ENCODE results near the gene AFF2.
"Not testable (repeated sequence)": the region's sequence is repeated elsewhere in the genome, so short reads cannot be mapped to it uniquely, and the experiment has no call there.

AFF2 gene

DNA sequence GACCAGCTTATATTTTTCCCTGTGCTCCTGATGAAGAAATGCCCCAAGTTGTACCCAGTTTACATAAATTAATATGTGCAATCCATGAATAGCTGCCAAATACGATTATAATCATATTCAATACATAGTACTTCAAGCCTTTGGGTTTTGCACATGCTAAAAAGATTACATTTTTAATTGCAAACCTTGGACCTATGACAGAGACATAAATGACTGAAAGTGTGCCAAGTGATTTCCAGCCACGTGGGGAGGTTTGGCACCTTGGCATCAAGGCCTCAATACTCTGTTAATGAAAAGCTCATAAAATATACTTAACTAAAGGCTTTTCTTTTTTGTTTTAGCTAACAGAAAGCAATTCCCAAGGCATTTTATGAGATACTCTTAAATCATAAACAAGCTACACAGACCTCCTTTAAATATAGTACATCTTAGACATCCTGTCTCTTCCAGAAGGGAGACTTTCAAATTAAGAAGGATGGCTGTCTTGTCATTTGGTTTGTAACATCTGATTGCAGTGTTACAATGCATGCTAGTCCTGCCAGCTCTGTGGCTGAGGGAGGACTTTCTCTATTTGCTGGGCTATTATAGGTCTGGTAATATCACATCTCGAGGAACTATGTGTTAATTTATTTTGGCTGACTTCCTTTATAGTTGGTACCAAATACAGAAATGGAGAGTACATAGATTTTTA, 404.1 kb downstream of the AFF2 start:
- DNase-seq (ENCODE audit: low read depth): no peak
- Histone ChIP-seq H3K9me3 (ENCODE audit: control insufficient read depth, low read length) (no peaks in the 10 kb centered on the region), H3K4me3 (ENCODE audit: low read length) (no peak overlapping the region), H3K36me3 (ENCODE audit: control insufficient read depth, insufficient read depth, low read length, severe bottlenecking) (no peaks in the 10 kb centered on the region), H3K4me1 (ENCODE audit: control insufficient read depth, insufficient read depth, low read length) (no peaks in the 10 kb centered on the region), H3K27me3 (replicated peaks; ENCODE audit: control insufficient read depth, insufficient read depth, low read length) (no peaks in the 10 kb centered on the region), H3K9ac (ENCODE audit: low read length) (no peak overlapping the region)

GRCh38 chrX:148905400-148905799, 405.0 kb downstream of the AFF2 start:
- Histone ChIP-seq H3K4me1 (ENCODE audit: control insufficient read depth, insufficient read depth, low read length) (no peaks in the 10 kb centered on the region), H3K27me3 (replicated peaks; ENCODE audit: control insufficient read depth, insufficient read depth, low read length) (no peaks in the 10 kb centered on the region), H3K9me3 (ENCODE audit: control insufficient read depth, low read length) (no peaks in the 10 kb centered on the region), H3K9ac (ENCODE audit: low read length) (no peak overlapping the region), H3K36me3 (ENCODE audit: control insufficient read depth, insufficient read depth, low read length, severe bottlenecking) (no peaks in the 10 kb centered on the region), H3K4me3 (ENCODE audit: low read length) (no peak overlapping the region)
- DNase-seq (ENCODE audit: low read depth): no peak

DNA sequence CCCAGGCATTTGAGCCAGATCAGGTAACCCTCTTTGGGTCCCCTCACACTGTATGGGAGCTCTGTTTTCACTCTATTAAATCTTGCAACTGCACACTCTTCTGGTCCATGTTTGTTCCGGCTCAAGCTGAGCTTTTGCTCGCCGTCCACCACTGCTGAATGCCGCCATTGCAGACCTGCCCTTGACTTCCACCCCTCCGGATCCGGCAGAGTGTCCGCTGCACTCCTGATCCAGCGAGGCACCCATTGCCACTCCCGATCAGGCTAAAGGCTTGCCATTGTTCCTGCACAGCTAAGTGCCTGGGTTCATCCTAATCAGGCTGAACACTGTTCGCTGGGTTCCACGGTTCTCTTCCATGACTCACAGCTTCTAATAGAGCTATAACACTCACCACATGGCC, 406.2 kb downstream of the AFF2 start:
- not testable (repeated sequence) for H3K36me3 ChIP-seq (ENCODE audit: control insufficient read depth, insufficient read depth, low read length, severe bottlenecking); H3K4me3 ChIP-seq (ENCODE audit: low read length); H3K4me1 ChIP-seq (ENCODE audit: control insufficient read depth, insufficient read depth, low read length); H3K9me3 ChIP-seq (ENCODE audit: control insufficient read depth, low read length); DNase-seq (ENCODE audit: low read depth); H3K9ac ChIP-seq (ENCODE audit: low read length); H3K27me3 ChIP-seq (replicated peaks; ENCODE audit: control insufficient read depth, insufficient read depth, low read length)

- Histone ChIP-seq H3K9me3 (ENCODE audit: control insufficient read depth, low read length) (no peaks in the 10 kb centered on the region), H3K9ac (ENCODE audit: low read length) (no peak overlapping the region), H3K4me1 (ENCODE audit: control insufficient read depth, insufficient read depth, low read length) (no peaks in the 10 kb centered on the region), H3K4me3 (ENCODE audit: low read length) (no peak overlapping the region), H3K36me3 (ENCODE audit: control insufficient read depth, insufficient read depth, low read length, severe bottlenecking) (no peaks in the 10 kb centered on the region), H3K27me3 (replicated peaks; ENCODE audit: control insufficient read depth, insufficient read depth, low read length) (peaks cover 3% of the 10 kb centered on the region)
- DNase-seq (ENCODE audit: low read depth): no peak
These were observed 409.3 kb downstream of the AFF2 start for GRCh38 chrX:148909758-148910157.

- peaks cover 3% of the 10 kb centered on the region for H3K27me3 ChIP-seq (replicated peaks; ENCODE audit: control insufficient read depth, insufficient read depth, low read length)
- DNase-seq (ENCODE audit: low read depth): no peak
- H3K4me3 ChIP-seq (ENCODE audit: low read length): no peak overlapping the region
- H3K36me3 ChIP-seq (ENCODE audit: control insufficient read depth, insufficient read depth, low read length, severe bottlenecking): no peaks in the 10 kb centered on the region
- no peaks in the 10 kb centered on the region for H3K9me3 ChIP-seq (ENCODE audit: control insufficient read depth, low read length)
- no peak overlapping the region for H3K9ac ChIP-seq (ENCODE audit: low read length)
- no peaks in the 10 kb centered on the region for H3K4me1 ChIP-seq (ENCODE audit: control insufficient read depth, insufficient read depth, low read length)
These were observed 413.6 kb downstream of the AFF2 start for GRCh38 chrX:148913971-148914370.

GRCh38 chrX:148914783-148915182, 414.4 kb downstream of the AFF2 start:
- Histone ChIP-seq H3K27me3 (replicated peaks; ENCODE audit: control insufficient read depth, insufficient read depth, low read length) (peaks cover 3% of the 10 kb centered on the region), H3K4me3 (ENCODE audit: low read length) (no peak overlapping the region), H3K4me1 (ENCODE audit: control insufficient read depth, insufficient read depth, low read length) (no peaks in the 10 kb centered on the region), H3K9me3 (ENCODE audit: control insufficient read depth, low read length) (no peaks in the 10 kb centered on the region), H3K9ac (ENCODE audit: low read length) (no peak overlapping the region), H3K36me3 (ENCODE audit: control insufficient read depth, insufficient read depth, low read length, severe bottlenecking) (no peaks in the 10 kb centered on the region)
- DNase-seq (ENCODE audit: low read depth): no peak

DNA sequence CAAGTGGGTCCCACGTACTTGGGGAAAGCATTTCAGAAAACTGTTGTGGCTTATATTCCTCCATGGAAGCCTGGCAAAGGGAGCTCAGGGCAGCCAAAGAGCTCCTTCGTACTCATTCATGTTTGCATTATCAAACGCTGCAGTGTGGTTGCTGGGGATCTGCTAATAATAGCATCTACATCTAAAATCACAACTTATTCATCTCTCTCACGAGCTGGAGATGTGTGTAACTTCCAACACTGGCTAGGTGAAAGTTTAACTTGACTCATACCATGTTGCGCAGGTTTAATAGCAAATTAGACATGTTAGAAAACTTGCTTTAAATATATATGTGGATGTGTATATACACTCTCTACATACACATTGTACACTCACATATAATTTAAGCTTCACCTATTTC, 415.1 kb downstream of the AFF2 start:
- H3K9me3 ChIP-seq (ENCODE audit: control insufficient read depth, low read length): no peaks in the 10 kb centered on the region
- H3K4me3 ChIP-seq (ENCODE audit: low read length): no peak overlapping the region
- H3K4me1 ChIP-seq (ENCODE audit: control insufficient read depth, insufficient read depth, low read length): no peaks in the 10 kb centered on the region
- peaks cover 3% of the 10 kb centered on the region for H3K27me3 ChIP-seq (replicated peaks; ENCODE audit: control insufficient read depth, insufficient read depth, low read length)
- H3K36me3 ChIP-seq (ENCODE audit: control insufficient read depth, insufficient read depth, low read length, severe bottlenecking): no peaks in the 10 kb centered on the region
- H3K9ac ChIP-seq (ENCODE audit: low read length): no peak overlapping the region
- no peak for DNase-seq (ENCODE audit: low read depth)

DNA sequence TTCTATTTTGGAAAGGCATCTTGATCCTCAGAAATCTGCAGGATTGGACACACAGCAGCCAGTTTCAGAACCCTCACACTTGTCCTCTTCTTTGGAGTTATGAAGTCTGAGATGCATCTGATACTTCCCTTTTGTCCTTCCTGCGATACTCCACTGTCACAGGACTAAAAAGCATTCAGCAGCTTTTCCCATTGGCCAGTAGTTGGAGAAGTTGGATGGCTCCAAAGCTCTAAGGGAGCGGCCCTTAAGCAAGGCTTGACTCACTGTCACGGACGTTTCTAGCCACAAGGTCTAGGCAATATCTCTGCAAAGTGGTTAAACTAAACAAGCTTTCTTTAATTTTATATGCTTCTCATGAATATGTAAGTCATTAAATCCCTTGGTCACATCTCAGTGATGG, 417.0 kb downstream of the AFF2 start:
- Histone ChIP-seq H3K36me3 (ENCODE audit: control insufficient read depth, insufficient read depth, low read length, severe bottlenecking) (no peaks in the 10 kb centered on the region), H3K9ac (ENCODE audit: low read length) (no peak overlapping the region), H3K9me3 (ENCODE audit: control insufficient read depth, low read length) (no peaks in the 10 kb centered on the region), H3K4me1 (ENCODE audit: control insufficient read depth, insufficient read depth, low read length) (no peaks in the 10 kb centered on the region), H3K4me3 (ENCODE audit: low read length) (no peak overlapping the region), H3K27me3 (replicated peaks; ENCODE audit: control insufficient read depth, insufficient read depth, low read length) (peaks cover 3% of the 10 kb centered on the region)
- DNase-seq (ENCODE audit: low read depth): no peak

- Histone ChIP-seq H3K36me3 (ENCODE audit: control insufficient read depth, insufficient read depth, low read length, severe bottlenecking) (no peaks in the 10 kb centered on the region), H3K9ac (ENCODE audit: low read length) (no peak overlapping the region), H3K4me3 (ENCODE audit: low read length) (no peak overlapping the region), H3K9me3 (ENCODE audit: control insufficient read depth, low read length) (no peaks in the 10 kb centered on the region), H3K27me3 (replicated peaks; ENCODE audit: control insufficient read depth, insufficient read depth, low read length) (no peaks in the 10 kb centered on the region), H3K4me1 (ENCODE audit: control insufficient read depth, insufficient read depth, low read length) (no peaks in the 10 kb centered on the region)
- DNase-seq (ENCODE audit: low read depth): no peak
These were observed 423.2 kb downstream of the AFF2 start for GRCh38 chrX:148923631-148924030.

- no peaks in the 10 kb centered on the region for H3K27me3 ChIP-seq (replicated peaks; ENCODE audit: control insufficient read depth, insufficient read depth, low read length)
- H3K9me3 ChIP-seq (ENCODE audit: control insufficient read depth, low read length): no peaks in the 10 kb centered on the region
- no peaks in the 10 kb centered on the region for H3K36me3 ChIP-seq (ENCODE audit: control insufficient read depth, insufficient read depth, low read length, severe bottlenecking)
- H3K4me3 ChIP-seq (ENCODE audit: low read length): no peak overlapping the region
- no peak for DNase-seq (ENCODE audit: low read depth)
- no peaks in the 10 kb centered on the region for H3K4me1 ChIP-seq (ENCODE audit: control insufficient read depth, insufficient read depth, low read length)
- no peak overlapping the region for H3K9ac ChIP-seq (ENCODE audit: low read length)
These were observed 426.0 kb downstream of the AFF2 start for GRCh38 chrX:148926371-148926770.

DNA sequence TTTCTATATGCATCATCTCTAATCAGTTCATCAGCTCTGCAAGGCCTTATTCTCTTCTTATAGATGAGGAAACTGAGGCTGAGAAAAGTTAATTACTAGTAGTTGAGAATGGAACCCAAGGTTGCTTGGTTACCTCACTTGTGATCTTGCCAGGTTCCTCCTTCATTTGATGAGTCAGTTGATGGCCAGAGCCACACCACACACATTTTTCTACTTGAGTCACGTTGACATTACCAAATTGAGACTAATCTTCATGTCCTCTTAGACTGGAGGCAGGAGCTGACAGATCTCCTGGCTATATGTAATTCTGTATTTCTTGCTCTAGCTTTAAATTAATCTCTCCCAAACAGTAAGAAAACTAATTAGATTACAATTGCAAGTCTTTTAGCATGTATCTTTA, 428.4 kb downstream of the AFF2 start:
- H3K4me1 ChIP-seq (ENCODE audit: control insufficient read depth, insufficient read depth, low read length): no peaks in the 10 kb centered on the region
- no peak overlapping the region for H3K4me3 ChIP-seq (ENCODE audit: low read length)
- H3K27me3 ChIP-seq (replicated peaks; ENCODE audit: control insufficient read depth, insufficient read depth, low read length): no peaks in the 10 kb centered on the region
- H3K9me3 ChIP-seq (ENCODE audit: control insufficient read depth, low read length): no peaks in the 10 kb centered on the region
- H3K9ac ChIP-seq (ENCODE audit: low read length): no peak overlapping the region
- DNase-seq (ENCODE audit: low read depth): no peak
- no peaks in the 10 kb centered on the region for H3K36me3 ChIP-seq (ENCODE audit: control insufficient read depth, insufficient read depth, low read length, severe bottlenecking)

- no peaks in the 10 kb centered on the region for H3K4me1 ChIP-seq (ENCODE audit: control insufficient read depth, insufficient read depth, low read length)
These were observed 429.3 kb downstream of the AFF2 start for GRCh38 chrX:148929686-148930085.

More at GRCh38 chrX:148929686-148930085, 429.3 kb downstream of the AFF2 start:
- Histone ChIP-seq H3K27me3 (replicated peaks; ENCODE audit: control insufficient read depth, insufficient read depth, low read length) (no peaks in the 10 kb centered on the region), H3K9ac (ENCODE audit: low read length) (no peak overlapping the region), H3K4me3 (ENCODE audit: low read length) (no peak overlapping the region), H3K9me3 (ENCODE audit: control insufficient read depth, low read length) (no peaks in the 10 kb centered on the region), H3K36me3 (ENCODE audit: control insufficient read depth, insufficient read depth, low read length, severe bottlenecking) (no peaks in the 10 kb centered on the region)
- no peak for DNase-seq (ENCODE audit: low read depth)

Data from adipocyte (in vitro differentiated cells).